GM21528 (cell line): ENCODE results near the gene C21orf58.

Experiments
- ATAC-seq: cut with Tn5 transposase; IDR thresholded peaks from one replicate; pipeline ENCODE4 v1.9.1; 2021; ENCODE audit warnings: mild to moderate bottlenecking, moderate library complexity; ENCODE audit not compliant: unreplicated experiment, low FRiP score

C21orf58 gene

DNA sequence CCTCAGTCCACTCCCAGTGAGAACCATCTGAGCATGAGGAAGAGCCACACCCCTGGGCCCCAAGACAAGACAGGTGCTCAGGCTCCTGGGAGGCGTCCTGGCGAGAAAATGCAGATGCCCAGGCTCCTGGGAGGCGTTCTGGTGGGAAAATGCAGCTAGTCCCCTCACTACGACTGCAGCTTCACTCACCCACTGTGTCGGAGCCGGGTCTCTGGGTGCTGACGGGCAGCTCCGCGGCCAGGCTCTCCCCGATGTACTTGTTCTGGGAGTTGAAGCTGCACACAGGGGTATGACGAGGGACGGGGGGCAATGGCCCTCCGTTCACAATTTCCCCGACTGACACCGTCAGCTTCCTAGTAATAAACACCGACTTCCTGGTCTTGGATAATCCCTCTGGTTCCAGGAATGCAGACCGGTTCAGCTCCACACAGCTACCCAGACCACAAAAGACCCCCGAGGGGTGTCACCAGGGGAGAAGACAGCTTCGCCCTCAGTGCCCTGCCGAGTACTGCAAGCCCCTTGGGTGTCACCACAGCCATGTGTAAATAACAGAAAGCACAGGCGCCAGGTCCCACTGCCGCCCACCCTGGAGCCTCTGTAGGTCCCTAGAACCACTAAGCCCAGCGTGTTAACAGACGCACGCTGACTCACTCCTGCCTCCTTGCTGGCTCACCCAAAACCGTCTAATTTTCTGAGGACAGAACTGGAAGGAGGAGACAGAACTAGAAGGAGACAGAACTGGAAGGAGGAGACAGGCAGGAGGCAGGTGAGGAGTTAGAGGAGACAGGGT is 57.7 kb downstream of the C21orf58 start:
- ATAC-seq = no peak

DNA sequence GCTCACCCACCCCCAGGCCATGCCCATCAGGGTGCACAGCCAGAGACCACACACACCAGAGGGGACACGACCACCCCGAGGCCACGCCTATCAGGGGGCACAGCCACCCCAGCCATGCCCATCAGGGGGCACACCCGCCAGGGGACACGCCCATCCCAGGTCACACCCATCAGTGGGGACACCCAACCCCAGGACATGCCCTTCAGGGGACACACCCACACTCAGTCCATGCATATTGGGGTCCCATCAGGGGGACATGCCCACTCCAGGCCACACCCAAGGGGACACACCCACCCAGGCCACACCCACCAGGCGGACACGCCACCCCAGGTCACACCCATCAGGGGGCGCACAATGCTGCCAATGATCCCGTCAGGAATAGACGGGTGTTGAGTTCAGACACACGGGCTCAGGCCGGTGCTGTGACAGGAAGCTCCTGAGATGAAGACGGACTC is 59.0 kb downstream of the C21orf58 start:
- ATAC-seq = no peak

DNA sequence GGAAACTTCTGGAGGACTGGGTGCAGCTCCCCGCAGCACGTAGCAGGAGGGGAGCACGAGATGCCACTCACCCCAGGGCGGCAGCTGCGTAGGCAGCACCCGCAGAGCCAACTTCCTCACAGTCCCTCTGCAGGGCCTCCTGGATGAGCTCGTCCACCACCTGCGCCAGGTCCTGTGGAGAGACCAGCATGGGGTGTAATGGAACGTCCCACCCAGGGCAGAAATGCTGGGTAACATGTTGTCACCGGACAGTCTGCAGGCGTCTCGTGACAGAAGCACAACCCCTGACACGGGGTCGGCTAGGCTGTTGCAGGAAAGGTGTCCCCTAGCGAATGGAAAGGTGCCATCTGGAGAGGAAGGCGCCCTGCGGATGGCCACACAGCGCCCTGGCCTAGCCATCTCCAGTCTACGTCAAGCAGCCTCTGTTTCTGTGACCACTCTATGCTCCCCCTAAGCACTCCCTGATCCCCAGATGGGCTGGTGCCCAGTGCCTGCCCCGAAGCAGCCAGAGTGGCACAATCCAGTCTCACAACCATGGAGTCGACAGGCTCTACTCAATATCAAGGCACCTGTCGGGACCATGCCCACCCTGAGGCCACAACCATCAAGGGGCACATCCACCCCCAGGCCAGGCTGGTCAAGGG is 59.5 kb downstream of the C21orf58 start:
- no peak for ATAC-seq

DNA sequence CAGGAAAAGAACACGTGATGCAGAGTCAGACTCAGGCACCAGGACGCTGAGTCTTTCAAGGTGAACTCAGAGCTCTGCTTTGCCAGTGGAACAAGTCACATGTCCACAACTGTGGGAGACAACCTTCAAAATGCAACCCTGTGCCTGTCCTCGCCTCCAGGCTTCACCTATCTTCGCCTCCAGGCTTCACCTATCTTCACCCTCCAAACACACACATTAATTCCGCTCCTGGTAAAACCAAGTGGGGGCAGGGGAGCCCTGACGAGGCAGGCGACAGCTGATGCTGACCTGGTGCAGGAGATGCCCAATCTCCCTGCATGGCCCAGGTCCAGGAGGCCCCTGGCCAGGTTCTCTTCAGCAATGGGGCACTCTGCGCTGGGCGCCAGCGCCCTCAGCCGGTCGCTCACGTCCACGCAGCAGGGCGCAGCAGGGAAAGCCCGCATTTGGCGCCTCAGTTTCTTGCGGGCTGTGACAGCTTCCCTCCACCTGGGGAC is 67.1 kb downstream of the C21orf58 start:
- no peak for ATAC-seq

DNA sequence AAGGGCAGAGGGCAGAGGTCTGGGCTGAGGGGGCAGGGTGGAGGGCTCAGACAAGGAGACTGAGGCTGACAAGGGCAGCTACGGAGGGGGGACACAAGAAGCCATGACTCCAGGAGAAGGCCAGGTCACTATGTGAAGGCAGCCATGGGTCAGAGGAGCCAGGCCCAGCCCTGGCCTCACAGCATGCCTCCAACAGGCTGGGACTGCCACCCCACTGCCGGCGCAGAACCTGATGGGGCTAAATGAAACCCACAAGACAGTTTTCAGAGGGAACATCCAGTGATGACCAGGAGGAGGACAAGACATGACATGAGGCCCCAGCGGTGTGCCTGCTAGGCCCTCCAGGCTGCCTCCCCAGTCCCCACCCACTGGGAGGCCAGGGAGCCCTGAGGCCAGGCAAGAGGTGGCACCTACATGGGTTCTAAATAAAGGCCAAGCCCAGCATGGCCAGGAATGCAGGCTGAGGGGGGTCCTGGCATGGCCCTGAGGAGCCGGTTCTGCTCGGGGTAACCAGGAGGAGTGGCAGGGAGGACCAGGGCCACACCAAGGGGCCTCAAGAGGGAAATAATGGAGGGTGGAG is 67.8 kb downstream of the C21orf58 start:
- no peak for ATAC-seq

DNA sequence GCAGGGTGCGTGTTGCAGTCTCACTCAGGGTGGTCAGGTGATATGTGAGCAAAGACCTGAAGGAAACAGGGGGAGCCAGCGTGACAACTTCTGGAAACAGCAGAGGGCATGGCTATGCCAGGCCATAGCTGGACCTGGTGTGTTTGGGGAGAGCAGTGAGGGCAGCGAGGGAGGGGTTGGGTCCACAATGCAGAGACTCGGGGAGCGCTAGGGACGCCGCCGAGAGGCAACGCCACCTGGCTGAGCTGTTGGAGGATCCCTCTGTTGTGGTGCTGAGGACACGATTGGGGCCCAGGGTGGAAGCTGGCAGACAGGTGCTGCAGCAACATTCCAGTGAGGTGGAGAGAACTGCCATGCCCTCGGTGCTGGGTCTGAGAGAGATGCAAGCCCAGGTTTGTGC is 68.5 kb downstream of the C21orf58 start:
- ATAC-seq = no peak

DNA sequence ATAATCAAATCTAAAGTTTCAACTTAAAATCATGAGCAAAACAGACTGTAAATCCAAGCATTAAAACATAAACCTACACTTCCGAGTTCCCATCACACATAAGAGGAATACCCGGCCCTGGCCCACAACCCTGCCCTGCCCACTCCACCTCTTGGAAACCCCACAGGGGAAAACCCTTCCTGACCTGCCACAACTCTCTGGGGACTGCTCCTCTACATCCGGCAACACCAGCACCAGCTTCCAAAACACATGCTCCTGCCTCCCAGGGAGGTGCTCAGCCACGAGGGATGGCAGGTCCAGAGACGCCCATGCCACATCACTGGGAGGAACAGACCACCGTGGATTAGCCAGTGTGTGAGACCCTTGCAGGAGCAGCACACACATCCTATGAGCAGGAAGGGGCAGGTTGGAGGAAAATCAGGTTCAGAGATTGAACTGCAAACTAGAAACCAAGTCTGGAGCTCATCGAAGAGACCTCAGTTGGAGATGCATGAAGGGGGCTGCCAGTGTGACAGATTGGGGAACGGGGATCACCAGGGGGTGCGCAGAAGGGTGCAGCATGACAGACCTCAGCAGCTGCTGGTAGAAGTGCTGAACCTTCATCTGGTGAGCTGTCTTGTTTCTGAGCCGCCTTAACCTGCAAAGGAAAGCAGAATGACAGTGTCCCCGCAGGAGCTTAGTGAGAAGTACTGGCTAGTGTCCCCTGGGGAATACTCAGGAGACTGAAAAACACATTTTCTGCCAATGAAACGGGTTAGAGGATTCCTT is 69.3 kb downstream of the C21orf58 start:
- no peak for ATAC-seq

DNA sequence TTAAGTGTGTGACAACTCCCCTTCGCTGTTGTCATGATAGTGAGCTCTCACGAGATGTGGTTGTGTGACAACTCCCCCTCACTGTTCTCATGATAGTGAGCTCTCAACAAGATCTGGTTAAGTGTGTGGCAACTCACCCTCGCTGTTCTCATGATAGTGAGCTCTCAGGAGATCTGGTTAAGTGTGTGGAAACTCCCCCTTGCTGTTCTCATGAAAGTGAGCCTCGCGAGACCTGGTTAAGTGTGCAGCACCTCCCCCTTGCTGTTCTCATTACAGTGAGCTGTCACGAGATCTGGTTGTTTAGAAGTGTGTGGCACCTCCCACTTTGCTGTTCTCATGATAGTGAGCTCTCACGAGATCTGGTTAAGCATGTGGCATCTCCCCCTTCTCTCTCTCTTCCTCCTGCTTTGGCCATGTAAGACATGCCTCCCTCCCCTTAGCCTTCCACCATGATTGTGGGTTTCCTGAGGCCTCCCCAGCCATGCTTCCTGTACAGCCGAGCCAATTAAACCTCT is 70.0 kb downstream of the C21orf58 start:
- ATAC-seq = no peak

DNA sequence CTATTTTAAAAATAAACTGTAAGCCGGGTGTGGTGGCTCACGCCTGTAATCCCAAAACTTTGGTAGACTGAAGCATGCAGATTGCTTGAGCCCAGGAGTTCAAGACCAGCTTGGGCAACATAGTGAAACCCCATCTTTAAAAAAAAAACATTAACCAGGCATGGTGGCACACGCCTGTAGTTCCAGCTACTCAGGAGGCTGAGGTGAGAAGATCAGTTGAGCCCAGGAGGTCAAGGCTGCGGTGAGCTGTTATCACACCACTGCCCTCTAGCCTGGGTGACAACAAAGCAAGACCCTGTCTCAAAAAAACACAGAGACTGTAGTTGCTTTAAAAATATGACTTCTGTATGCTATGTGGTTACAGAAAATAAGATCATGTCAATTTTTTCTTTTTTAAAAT is 70.8 kb downstream of the C21orf58 start:
- no peak for ATAC-seq
